GM19455 (cell line): ENCODE data around the gene PAK6.

ENCODE experiments used
- ATAC-seq: cut with Tn5 transposase; IDR thresholded peaks from one replicate; pipeline ENCODE4 v1.9.1; 2021; ENCODE audit not compliant: unreplicated experiment

PAK6 gene

DNA sequence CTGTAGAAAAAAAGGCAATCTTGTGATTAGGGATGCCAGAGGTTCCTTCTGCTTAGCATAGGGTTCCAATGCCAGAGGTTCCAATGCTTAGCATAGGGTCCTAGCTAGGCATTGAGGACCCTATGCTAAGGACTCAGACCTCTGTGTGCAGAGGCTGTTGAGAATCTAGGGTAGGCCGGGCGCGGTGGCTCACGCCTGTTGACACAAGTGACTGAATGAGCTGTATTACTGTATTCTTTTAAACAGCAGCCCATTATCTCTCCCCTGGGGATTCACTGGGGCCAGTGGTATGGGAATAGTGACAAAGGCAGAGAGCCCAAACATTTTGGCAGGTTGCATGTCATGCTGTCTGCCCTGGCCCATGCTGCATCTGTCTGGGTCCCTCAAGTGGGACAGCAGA lies 16.2 kb downstream of the PAK6 start:
- ATAC-seq: no peak

DNA sequence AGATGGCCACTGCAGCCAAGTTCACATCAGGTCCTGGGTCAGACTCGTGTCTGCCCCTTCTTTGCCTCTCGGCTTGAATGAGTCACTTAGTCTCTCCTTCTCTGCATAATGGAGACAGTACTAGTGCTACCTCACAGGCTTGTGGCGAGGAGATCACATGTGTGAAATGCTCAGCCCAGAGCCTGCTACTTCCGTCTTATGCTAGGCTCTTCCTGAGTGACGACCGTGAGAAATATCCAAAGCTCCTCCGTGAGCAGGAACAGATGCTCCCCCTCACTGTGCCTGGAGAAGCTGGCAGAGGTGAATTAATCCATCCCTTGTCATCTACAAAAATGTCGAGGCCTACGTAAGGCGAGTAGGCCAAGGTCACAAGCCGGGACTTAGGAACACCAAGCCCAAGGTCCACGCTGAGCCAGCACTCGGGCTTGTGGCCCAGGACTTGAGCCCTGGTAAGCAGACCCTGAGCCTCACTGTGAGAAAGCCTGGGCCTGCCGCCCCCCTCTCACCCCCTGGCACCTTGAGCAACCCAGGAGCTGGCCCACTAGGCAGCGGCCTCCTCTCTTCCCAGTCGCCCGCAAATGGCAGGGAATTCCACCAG lies 17.9 kb downstream of the PAK6 start:
- no peak for ATAC-seq

DNA sequence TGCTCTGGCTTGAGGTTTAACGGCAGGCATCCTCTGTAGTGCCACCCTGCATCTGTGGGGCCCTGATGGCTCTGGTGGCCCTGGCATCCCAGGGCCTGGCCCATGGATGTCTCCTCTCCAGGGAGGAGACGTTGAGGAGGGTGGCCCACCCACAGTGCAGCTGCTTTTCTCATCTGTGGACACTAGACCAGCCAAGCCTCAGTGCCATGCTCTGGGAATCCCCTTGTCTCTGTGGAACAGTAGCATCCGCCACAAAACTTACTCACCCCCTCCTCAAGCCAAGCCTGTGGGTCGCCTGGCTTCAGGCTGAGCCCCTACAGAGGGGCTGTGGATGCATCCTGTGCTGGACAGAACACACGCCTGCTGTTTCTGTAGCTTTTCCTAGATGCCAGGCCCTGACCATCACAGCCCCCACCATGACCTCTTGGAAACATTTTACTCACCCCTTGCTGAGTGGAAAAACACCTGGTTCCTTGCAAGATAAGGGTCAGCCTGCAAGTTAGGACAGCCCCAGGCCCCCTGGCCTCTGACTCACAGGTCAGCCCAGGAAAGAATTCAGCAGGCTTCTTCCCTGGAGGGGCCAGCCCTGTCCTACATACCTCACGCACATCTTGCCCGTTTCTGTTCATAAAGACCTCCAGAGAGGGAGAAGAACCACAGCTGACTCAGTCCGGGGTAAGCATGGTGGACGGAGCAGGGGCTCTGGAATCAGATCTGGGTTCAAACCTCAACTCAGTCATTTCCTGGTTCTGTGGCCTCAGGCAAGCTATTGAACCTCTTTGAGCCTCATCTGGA lies 19.0 kb downstream of the PAK6 start:
- no peak for ATAC-seq

DNA sequence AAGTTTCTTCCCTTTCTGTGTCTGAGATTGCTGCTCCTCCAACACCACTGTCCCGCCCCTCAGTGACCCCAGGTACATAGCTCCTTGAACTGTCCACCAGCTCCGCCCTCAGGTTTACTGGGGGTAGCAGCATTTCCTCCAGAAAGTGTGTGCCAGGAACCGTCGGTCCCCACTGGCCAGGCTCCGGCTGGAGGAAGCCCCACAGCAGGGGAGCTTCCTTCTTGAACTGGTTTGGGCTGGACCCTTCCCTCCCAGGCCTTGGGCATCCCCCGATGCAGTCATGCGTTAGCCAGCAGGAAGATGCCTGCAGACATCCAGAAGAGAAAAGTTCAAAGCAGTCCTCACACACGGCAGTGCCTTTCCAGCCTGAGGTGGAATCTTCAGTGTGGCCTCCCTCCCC lies 19.7 kb downstream of the PAK6 start:
- no peak for ATAC-seq

DNA sequence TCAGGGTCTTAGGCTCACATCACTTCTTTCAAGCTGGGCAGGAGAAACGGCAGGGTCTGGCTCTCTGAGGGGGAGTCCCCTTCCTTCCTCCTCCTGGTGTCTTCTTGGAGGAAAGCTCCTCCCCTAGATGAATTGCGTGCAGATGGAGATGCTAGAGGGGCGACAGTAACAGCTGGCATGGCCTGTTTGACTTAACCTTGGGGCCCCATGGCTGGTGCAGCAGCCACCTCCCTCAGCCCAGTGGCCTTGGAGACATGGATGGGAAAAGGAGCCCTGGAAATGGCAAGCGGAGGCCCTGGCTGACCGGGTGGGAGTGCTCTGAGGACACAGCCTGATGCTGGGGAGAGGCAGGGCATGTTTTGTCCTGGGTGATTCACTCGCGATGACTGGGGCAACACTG lies 20.2 kb downstream of the PAK6 start:
- ATAC-seq: no peak

DNA sequence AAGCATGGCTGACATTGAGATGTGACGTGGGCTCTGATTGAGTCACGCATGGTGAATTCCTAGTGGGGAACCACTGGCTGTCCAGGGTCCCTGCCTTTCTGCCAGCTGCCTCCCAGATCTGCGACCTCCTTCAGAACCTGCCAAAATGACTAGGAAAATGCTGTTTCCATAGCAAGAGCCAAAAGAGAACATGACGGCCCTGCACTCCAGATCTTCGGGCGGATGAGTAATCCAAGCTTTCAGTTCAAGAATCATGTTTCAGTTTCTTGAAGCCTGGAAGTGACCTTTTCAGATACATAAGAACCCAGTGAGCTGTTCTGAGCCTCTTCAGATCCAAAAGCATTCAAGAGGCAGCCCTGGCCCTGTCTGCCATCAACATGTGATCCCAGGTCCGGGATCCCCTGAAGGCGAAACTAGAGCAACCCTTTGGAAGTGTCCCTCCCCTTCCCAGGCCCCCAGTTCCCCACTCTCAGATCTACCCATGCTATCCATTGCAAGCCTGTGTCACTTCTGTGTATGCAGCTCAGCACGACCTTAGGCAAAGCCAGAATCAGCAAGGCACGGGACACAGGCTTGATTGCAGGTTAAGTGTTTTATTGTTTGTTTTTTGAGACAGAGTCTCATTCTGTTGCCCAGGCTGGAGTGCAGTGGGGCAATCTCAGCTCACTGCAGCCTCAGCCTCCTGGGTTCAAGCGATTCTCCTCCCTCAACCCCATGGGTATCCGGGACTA lies 24.3 kb downstream of the PAK6 start:
- ATAC-seq: no peak

DNA sequence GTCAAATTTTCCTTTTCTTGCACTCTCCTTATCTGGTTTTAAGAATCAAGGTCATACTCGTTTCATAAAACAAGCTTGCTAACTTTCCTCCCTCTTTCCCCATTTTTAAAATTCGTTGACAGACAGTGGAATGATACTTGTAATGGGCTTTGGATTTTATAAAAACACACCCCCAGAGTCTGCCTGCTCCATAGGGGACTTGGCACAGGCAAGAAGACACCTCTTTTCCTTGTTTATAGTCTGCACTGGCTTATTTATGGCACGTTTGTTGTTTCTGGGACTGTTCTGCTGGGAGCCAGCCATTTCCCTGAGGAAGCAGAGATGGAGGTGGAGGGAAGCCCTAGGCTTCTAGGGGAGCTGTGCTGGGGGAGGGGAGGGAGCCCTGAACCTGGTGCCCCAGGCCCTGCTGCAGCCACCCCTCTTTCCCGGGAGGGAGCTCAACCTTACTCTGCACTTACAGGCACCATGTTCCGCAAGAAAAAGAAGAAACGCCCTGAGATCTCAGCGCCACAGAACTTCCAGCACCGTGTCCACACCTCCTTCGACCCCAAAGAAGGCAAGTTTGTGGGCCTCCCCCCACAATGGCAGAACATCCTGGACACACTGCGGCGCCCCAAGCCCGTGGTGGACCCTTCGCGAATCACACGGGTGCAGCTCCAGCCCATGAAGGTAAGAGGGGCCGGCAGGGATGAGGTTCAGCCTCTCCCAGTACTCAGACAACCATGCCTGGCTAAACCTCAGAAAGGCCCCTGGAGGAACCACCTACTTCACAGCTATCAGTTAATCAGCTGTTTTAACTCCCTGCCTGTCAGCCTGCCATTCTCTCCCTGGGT lies 25.7 kb downstream of the PAK6 start:
- ATAC-seq: no peak

DNA sequence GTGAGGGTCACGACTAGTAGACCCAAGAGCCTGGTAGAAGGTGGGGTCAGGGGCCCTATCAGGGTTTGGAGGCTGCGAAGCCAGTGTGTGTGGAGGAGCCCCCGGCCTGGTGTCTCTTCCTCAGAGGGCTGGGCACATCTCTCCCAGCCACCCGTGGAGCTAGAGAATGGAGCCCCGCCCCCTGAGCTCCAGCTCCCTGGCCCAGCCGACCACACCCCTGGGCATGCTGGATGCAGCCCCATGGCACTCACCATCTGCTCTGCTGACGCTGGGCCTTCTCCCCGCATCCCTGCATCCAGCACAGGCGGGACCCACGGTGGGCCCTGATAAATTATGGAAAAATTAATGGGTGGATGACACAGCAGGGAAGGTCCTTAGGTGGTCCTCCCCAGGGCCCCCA lies 26.5 kb downstream of the PAK6 start:
- no peak for ATAC-seq

DNA sequence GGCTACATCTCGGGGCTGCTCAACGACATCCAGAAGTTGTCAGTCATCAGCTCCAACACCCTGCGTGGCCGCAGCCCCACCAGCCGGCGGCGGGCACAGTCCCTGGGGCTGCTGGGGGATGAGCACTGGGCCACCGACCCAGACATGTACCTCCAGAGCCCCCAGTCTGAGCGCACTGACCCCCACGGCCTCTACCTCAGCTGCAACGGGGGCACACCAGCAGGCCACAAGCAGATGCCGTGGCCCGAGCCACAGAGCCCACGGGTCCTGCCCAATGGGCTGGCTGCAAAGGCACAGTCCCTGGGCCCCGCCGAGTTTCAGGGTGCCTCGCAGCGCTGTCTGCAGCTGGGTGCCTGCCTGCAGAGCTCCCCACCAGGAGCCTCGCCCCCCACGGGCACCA lies 27.0 kb downstream of the PAK6 start:
- ATAC-seq: no peak

DNA sequence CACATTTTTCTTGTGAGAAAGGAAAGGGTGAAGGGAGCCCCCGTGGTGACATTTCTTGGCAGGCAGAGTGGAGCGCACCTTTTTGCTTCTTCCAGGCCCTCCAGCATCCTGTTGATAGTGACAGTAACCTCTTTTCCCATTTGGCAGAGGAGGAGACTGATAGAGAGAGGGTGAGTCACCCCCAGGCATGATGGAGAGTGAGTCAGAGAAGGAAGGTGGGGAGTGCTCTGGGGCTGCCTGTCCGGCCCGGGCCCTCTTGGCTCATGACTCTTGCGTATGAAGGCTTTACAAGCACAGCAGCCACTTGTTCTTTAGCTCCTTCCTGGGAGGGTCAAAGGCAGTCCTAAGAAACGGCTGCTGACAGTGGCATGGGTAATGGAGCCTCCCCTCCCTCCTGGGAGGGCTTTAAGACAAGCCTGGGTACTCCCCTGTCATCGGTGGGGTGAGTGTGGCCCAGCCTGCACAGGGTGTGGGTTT lies 28.0 kb downstream of the PAK6 start:
- no peak for ATAC-seq

DNA sequence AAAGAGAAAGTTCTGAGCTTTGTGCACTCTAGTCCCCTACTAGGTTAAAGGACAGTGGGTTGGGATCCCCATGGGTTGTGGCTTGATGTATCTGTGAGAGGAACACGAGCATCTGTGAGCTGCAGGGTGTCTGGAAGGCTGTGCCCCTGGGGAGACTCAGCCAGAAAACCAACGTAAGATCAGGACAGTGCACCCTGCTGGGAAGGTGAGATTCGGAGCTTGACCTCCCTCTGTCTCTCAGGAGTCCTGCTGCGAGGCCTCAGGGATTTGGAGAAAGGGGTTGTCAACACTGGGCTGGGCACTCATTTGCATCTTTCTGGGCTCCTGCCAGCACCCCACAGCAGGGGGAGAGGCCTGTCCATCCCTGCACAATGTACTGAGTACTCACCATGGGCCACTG lies 28.8 kb downstream of the PAK6 start:
- no peak for ATAC-seq

DNA sequence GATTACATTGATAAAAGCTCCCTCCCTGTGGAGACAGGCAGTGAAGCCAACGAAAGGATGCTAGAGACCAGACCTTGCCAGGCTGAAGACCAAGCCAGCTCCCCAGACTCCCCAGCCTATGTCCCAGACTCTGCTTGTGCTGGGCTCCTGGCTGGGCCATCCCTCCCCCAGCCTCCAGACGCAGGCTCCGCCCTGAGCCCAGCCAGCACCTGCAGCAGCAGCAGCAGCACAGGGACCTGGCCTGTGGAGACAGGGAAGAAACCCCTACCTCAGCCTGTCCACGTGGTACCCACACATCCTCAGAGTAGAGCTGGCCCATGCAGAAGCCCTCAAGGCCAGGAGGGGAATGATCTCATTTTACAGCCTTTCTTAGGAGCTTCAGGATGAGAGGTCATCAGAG lies 30.7 kb downstream of the PAK6 start:
- ATAC-seq: no peak

DNA sequence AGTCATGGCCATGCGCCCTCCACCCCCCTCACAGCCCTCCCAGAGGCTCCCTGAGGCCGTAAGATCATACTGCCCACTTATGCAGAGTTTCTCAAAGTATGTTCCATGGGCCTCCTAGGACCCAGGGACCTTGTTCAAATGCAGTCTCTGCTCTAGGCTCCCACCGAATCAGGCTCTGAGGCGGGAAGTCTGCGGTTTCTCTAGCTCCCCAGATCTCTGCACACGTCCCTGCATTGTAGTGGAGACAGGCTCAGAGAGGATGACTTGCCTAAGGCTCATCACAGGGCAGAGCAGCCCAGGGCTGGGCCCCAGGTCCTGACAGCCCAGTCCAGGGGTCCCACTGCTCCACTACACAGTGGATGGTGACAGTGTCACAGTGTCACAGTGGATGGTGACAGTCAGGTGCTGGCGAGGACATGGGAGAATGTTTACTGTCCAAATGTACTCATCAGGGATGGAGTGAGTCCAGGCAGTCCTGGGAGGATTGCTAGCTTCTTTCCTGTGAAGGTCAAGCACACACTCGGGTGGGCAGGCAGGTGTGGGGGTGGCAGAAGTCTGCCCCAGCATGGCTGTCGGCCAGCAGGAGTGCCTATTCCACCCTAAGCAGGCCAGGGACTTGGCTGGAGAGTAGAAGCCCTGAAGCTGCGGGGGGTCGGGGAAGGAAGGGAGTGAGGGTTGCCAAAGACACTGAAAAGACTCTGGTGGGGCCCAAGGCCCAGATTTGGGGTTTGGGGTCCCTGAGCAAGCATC lies 31.6 kb downstream of the PAK6 start:
- ATAC-seq: no peak

DNA sequence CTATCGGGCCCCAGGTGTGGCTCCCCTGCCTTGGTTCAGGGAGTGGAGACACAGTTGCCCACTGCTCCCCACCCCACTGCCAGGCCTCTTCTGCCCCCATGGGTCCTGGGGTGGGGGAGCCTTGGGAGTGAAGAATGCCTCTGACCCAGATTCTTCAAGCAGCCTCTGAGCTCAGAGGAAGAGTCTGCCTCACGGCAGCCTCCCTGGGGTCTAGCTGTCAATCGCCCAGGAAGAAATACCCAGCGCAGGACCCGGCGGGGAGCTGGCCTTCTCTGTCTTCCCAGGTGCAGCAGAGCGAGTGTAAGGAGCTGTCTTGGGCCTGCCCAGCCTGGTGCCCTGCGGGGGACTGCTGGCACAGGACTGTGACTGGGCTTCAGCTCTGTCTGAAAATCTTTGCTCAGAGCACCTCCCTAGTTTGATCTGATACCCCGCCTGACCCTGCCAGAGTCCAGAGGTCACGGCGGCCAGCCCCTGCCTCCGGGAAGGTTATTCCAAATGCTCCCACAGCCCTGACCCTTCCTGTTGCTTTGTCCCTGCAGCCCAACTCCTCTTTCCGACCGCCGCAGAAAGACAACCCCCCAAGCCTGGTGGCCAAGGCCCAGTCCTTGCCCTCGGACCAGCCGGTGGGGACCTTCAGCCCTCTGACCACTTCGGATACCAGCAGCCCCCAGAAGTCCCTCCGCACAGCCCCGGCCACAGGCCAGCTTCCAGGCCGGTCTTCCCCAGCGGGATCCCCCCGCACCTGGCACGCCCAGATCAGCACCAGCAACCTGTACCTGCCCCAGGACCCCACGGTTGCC lies 33.0 kb downstream of the PAK6 start:
- no peak for ATAC-seq

DNA sequence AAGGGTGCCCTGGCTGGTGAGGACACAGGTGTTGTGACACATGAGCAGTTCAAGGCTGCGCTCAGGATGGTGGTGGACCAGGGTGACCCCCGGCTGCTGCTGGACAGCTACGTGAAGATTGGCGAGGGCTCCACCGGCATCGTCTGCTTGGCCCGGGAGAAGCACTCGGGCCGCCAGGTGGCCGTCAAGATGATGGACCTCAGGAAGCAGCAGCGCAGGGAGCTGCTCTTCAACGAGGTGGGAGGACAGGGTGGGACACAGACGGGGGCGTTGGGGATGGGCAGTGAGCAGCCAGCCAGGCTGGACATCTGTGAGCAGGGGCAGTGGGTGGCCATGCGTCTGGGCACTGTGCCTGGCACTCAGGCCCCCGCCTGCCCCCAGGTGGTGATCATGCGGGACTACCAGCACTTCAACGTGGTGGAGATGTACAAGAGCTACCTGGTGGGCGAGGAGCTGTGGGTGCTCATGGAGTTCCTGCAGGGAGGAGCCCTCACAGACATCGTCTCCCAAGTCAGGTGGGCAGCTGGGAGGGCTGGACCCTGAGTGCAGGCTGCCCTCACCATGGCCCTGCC lies 33.7 kb downstream of the PAK6 start:
- no peak for ATAC-seq

DNA sequence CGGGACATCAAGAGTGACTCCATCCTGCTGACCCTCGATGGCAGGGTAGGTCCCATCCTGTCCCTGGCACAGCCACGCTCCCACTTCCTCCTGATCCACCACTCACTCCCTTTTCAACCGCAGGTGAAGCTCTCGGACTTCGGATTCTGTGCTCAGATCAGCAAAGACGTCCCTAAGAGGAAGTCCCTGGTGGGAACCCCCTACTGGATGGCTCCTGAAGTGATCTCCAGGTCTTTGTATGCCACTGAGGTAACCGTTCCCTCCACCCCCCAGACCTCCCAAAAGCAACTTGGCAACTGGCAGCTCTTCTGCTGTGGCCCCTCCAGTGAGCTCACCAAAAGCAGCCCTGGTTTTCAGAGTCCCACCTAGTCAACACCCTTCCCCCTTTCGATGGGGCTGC lies 34.6 kb downstream of the PAK6 start:
- no peak for ATAC-seq

DNA sequence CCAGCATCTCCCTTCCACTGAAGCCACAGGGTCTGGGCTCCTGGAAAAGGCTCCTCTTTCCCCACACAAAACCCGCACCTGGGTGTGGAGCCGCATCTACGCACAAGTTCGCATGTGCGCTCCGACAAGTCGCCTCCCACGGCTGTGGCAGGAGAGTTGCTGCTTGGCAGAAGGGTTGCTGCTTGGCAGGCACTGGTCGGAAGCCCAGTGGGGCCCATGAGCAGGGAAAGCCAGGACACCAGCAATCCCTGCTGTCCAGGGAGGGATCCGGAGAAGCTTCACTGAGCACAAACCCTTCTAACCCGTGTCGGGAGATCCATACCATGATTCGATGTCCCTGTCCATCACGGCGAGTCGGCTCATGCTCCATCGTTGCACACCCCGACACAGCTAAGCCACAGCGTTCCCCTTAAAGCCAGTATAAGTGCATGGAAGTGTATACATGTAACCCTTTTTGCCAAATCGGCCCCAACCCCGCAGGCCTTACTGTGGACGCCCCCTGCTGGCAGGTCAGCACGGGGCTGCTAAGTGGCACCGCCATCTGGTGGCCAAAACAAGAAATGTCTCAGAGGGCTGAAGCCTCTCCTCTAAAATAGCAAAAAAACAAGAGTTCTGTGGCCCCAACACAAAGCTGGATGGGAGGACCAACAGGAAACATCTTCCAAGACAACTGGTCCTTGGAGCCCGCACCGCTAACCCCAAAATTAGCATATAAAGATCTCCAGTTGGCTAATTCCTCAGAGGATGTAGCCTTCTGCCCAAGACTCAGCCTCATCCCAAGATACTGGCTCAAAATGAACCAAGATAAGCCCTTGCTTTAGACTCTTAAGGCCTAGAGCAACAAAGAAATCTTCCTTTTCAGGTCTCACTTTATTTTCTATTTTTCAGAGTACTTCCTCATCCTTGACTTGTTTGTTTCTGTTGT lies 35.7 kb downstream of the PAK6 start:
- no peak for ATAC-seq

DNA sequence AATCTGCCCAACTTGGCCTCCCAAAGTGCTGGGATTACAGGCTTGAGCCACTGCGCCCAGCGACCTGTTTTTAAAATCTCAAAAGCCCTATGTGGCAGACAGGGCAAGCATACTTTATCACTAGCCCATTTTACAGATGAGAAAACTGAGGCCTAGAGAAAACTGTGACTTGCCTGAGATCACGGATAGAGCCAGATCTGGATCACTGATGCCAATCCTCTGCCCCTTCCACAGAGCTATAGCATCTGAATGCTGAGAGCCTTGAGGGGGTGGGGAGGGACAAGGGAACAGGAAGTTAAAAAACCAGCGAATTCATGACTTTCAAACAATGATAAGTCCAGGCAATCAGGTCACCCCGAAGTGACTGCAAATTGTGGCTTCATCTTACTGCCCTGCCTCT lies 36.7 kb downstream of the PAK6 start:
- no peak for ATAC-seq
